GM12878 (cell line): ENCODE results near the gene BPGM. TPM values are rescaled to one million over a fixed set of nuclear protein-coding genes. Genes with fewer than 3 reads are reported as not detected.

Experiments used
- ATAC-seq: fragments of 200-7000 bp; cut with Tn5 transposase; 3 replicates; pipeline ENCODE4 v1.9.1; 2020; ENCODE audit warnings: mild to moderate bottlenecking, moderate library complexity
- BruUV-seq: library from RNA; stranded (reverse); fragments of 400-500 nt; replicated peaks from 2 replicates; lab custom pipeline; 2021; lab: Mats Ljungman, UMichigan
- CTCF ChIA-PET: fragments of 300-600 bp; sonication (Branson Sonifier 250); formaldehyde crosslinking; extraction: SDS; loops from one replicate; lab custom pipeline; 2021; ENCODE audit warnings: inconsistent platforms; lab: Yijun Ruan, JAX
- POLR2A ChIA-PET: fragments of 350-600 bp; formaldehyde crosslinking; extraction: SDS; loops from one replicate; lab custom pipeline; 2021; ENCODE audit warnings: inconsistent platforms; lab: Charles Lee
- RAD21 ChIA-PET: fragments of 300-600 bp; sonication (Branson Sonifier 250); formaldehyde crosslinking; loops from one replicate; lab custom pipeline; 2023; ENCODE audit warnings: antibody characterized with exemption; ENCODE audit not compliant: unreplicated experiment; lab: Charles Lee
- SMC1A ChIA-PET: fragments of 300-600 bp; sonication (Branson Sonifier 250); formaldehyde crosslinking; loops from one replicate; lab custom pipeline; 2023; ENCODE audit not compliant: unreplicated experiment, uncharacterized antibody; lab: Charles Lee
- DNase-seq: peaks from one replicate; pipeline ENCODE4 v3.0.0-alpha.2; 2011; ENCODE audit warnings: low read depth, low spot score
- FAIRE-seq: peaks from 3 replicates; lab custom pipeline; 2011; peaks lifted over from hg19 to GRCh38; lab: Jason Lieb, UNC
- H2AFZ ChIP-seq: 2 replicates; pipeline ENCODE4 v1.6.0; 2011; ENCODE audit warnings: low read depth, low read length, control low read depth; ENCODE audit not compliant: control insufficient read depth
- H3K27ac ChIP-seq: 2 replicates; pipeline ENCODE4 v1.5.1; 2011; ENCODE audit warnings: control low read depth; ENCODE audit not compliant: control insufficient read depth, insufficient read depth
- H3K27me3 ChIP-seq, 2 experiments: replicated peaks in 1 of 2; 2 replicates each; pipeline versions ENCODE4 v1.6.0 to v1.6.1; 2011; ENCODE audit warnings: low read length in 1 of 2; ENCODE audit not compliant: control insufficient read depth in 2 of 2, insufficient read depth in 2 of 2
- H3K36me3 ChIP-seq, 2 experiments: 2 replicates each; pipeline ENCODE4 v1.5.1; 2011; ENCODE audit warnings: low read length in 1 of 2; ENCODE audit not compliant: control insufficient read depth in 2 of 2, insufficient read depth in 2 of 2
- H3K4me1 ChIP-seq: 2 replicates; pipeline ENCODE4 v1.6.1; 2011; ENCODE audit warnings: mild to moderate bottlenecking, low read length, moderate library complexity, mixed read lengths; ENCODE audit not compliant: control insufficient read depth, insufficient read depth
- H3K4me2 ChIP-seq: 2 replicates; pipeline ENCODE4 v1.6.0; 2011; ENCODE audit warnings: control low read depth; ENCODE audit not compliant: control insufficient read depth, insufficient read depth
- H3K4me3 ChIP-seq: fragments of 200-600 bp; sonication (generic); 2 replicates; pipeline ENCODE4 v1.5.1; 2016
- H3K79me2 ChIP-seq: 2 replicates; pipeline ENCODE4 v1.6.0; 2011; ENCODE audit warnings: low read length; ENCODE audit not compliant: control insufficient read depth, insufficient read depth
- H3K9ac ChIP-seq: 2 replicates; pipeline ENCODE4 v1.8.0; 2011; ENCODE audit warnings: low read length, control low read depth, mixed read lengths; ENCODE audit not compliant: control insufficient read depth, insufficient read depth
- H3K9me3 ChIP-seq: replicated peaks from 3 replicates; pipeline ENCODE4 v1.5.1; 2011; ENCODE audit warnings: mild to moderate bottlenecking, low read length; ENCODE audit not compliant: control insufficient read depth, insufficient read depth
- H4K20me1 ChIP-seq: 2 replicates; pipeline ENCODE4 v1.6.0; 2011; ENCODE audit not compliant: control insufficient read depth, insufficient read depth
- ELK1 ChIP-seq: IDR thresholded peaks from 2 replicates; pipeline ENCODE4 v1.6.1; 2012; ENCODE audit warnings: low read depth, low read length, improper control_type of control experiment
- IRF5 ChIP-seq: fragments of 450-650 bp; IDR thresholded peaks from 2 replicates; pipeline ENCODE4 v1.6.1; 2017; ENCODE audit warnings: borderline replicate concordance
- JUND ChIP-seq: IDR thresholded peaks from 2 replicates; pipeline ENCODE4 v1.6.1; 2012; ENCODE audit warnings: low read depth, mild to moderate bottlenecking, low read length, improper control_type of control experiment, moderate library complexity
- NR2C2 ChIP-seq: IDR thresholded peaks from 2 replicates; pipeline ENCODE4 v1.6.1; 2011; ENCODE audit warnings: borderline replicate concordance, low read depth; ENCODE audit not compliant: control insufficient read depth, insufficient read length
- PAX8 ChIP-seq: fragments of 450-650 bp; IDR thresholded peaks from 2 replicates; pipeline ENCODE4 v1.6.1; 2017; ENCODE audit warnings: mild to moderate bottlenecking, moderate library complexity
- SP1 ChIP-seq: IDR thresholded peaks from one replicate; pipeline ENCODE4 v1.6.1; 2011; ENCODE audit warnings: low read depth, low read length
- ZBTB11 ChIP-seq: fragments of 450-650 bp; formaldehyde crosslinking; IDR thresholded peaks from 2 replicates; pipeline ENCODE4 v1.5.0; 2022; ENCODE audit warnings: mild to moderate bottlenecking, missing genetic modification characterization
- WGBS: methylation state at CpG from one replicate; pipeline ENCODE4 v1.1.6; 2016; ENCODE audit warnings: low lambda C conversion rate; ENCODE audit not compliant: insufficient replicate concordance, insufficient coverage; ENCODE audit errors: missing lambda C conversion rate; 5-methylcytosine and 5-hydroxymethylcytosine counted together
- in situ Hi-C: fragments of 300-500 bp; cut with MboI; formaldehyde crosslinking; loops from 9 replicates; pipeline ENCODE4 v1.14.3; 2018; ENCODE audit warnings: mixed read lengths
- intact Hi-C: fragments of 100-400 bp; cut with micrococcal nuclease; formaldehyde crosslinking; loops from one replicate; pipeline ENCODE4 v1.14.2; 2022; ENCODE audit not compliant: unreplicated experiment
- polyA plus RNA-seq, 11 experiments: library from polyadenylated mRNA; depleted of rRNA in 4 of 11; unstranded in 6 of 11; stranded (reverse) in 5 of 11; fragments of >200 nt; fragmentation: Nextera tagmentation in 4 of 11; fragmentation: Illumina TruSeq in 1 of 11; extraction: Ambion mirVana in 4 of 11; extraction: Trizol in 1 of 11; gene quantifications; 1 replicate in 1 of 11; 2 replicates in 10 of 11; pipeline versions ENCODE4 v1.2.1 to v1.2.3, GENCODE V29; 2011 to 2016; ENCODE audit warnings: inconsistent platforms in 2 of 11, missing spikeins in 2 of 11, low read depth in 1 of 11
- total RNA-seq, 4 experiments: library from RNA; depleted of rRNA in 3 of 4; stranded (reverse); fragments of >200 nt in 3 of 4; fragmentation: Illumina TruSeq in 1 of 4; extraction: Trizol in 1 of 4; gene quantifications; 2 replicates each; pipeline versions ENCODE4 v1.2.1 to v1.2.3, GENCODE V29; 2013 to 2021

The BPGM gene
- total and polyA plus RNA-seq, 10 of the 15 experiments (the other 5 are each of a cell fraction or from before 2014, with no cell fraction given): 9.0 to 20.1 (median 15.2) TPM

- Histone ChIP-seq H3K4me3 (no peak overlapping the region), H3K4me1 (no peaks in the 10 kb centered on the region), H3K27me3 (peaks cover 0 to 3% of the 10 kb centered on the region in 2 experiments; a peak in 1 of 4 replicates), H2AFZ (no peak overlapping the region), H3K79me2 (no peaks in the 10 kb centered on the region), H3K9me3 (no peaks in the 10 kb centered on the region), H3K4me2 (no peak overlapping the region), H3K27ac (no peak overlapping the region), H3K36me3 (no peaks in the 10 kb centered on the region), H3K9ac (no peak overlapping the region), H4K20me1 (no peaks in the 10 kb centered on the region)
- TF ChIP-seq IRF5 (no peak), SP1 (no peak), PAX8 (no peak), JUND (no peak), NR2C2 (no peak), ZBTB11 (no peak), ELK1 (no peak)
- ChIA-PET RAD21 (no interaction called here), CTCF (interaction anchor here (0.6 to 3.7 kb wide), 3 partner anchors 8 to 181 kb away, joined by 3 to 23 read pairs (median 3); no protein-coding TSS in a partner anchor), POLR2A (no interaction called here), SMC1A (interaction anchor here (1.1 to 1.2 kb wide), 3 partner anchors 34 to 340 kb away, joined by 3 to 4 read pairs (median 3); no protein-coding TSS in a partner anchor)
- no TSS peak for BruUV-seq
- in situ Hi-C loops: no loop called here
- intact Hi-C loops: no loop called here
- 23% methylated on average over 3 of the region's 3 CpGs for WGBS
- no peak for FAIRE-seq
- no peak for DNase-seq
- ATAC-seq: no peak
Observed at GRCh38 chr7:134613623-134614347, 32.9 kb upstream of the BPGM start.
